Fibroblast of pulmonary artery (primary cell): ENCODE data around the gene JPH2.

Experiments
- DNase-seq: peaks from one replicate; pipeline ENCODE4 v3.0.0-alpha.2; 2010; ENCODE audit warnings: low read depth
- H3K4me3 ChIP-seq: replicated peaks from 2 replicates; pipeline ENCODE4 v1.5.1; 2011; ENCODE audit warnings: low read depth, mild to moderate bottlenecking, control low read depth, low read length, moderate library complexity
- CTCF ChIP-seq: IDR thresholded peaks from 2 replicates; pipeline ENCODE4 v1.5.1; 2011; ENCODE audit warnings: mild to moderate bottlenecking, control low read depth, low read length, inconsistent platforms; ENCODE audit errors: missing control alignments

Gene JPH2

GRCh38 chr20:44106615-44107014 is 80.4 kb downstream of the JPH2 start:
- TF ChIP-seq CTCF, result no peak
- no peak overlapping the region for H3K4me3 ChIP-seq
- no peak for DNase-seq

- peak; percentile 82 for DNase-seq
- H3K4me3 ChIP-seq, result no peak overlapping the region
- TF ChIP-seq CTCF, result no peak
Measured at GRCh38 chr20:44104798-44105517, 82.0 kb downstream of the JPH2 start.

GRCh38 chr20:44102582-44102981 is 84.4 kb downstream of the JPH2 start:
- no peak overlapping the region for H3K4me3 ChIP-seq
- no peak for DNase-seq
- TF ChIP-seq CTCF, result no peak

DNA sequence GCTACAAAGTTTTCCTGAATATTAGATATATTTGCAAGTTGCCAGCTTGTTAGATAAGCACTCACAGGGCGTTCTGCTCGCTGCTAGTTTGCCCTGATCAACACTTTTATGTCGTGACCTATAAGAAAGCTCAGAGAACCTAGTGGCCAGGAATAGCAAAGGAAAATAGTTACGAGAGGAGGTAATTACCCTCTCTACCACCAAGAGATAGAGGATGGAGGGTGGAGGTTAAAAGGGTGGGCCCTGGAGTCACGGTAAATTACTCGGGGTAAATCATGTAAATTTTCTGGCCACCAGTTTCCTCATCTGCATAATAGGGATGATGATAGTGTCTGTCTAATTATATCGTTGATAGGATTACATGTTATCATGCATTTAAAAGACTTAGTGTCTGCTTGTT is 87.2 kb downstream of the JPH2 start:
- no peak for TF ChIP-seq CTCF
- H3K4me3 ChIP-seq, result no peak overlapping the region

DNA sequence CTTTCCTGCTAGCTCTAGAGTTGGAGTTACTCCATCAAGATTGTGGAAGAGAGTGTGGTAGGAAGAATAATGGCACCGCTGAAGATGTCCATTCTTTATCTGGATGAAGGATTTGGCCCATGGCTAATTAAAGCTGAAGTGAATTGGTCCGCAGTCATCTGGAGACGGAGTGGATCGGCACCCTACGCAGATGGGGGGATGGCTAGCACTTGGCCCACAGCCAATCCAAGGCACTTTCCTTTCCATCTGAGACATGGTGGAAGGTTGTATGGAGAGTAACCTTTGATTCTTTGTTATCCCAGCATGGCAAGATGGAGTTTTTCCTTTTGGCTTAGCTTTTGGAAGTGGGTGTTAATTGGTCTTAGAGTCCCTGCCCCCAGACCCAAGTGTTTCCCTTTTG is 88.3 kb downstream of the JPH2 start:
- DNase-seq, result no peak
- no peak overlapping the region for H3K4me3 ChIP-seq
- TF ChIP-seq CTCF, result no peak

More for the DNA sequence above, 87.2 kb downstream of the JPH2 start:
- no peak for DNase-seq

DNA sequence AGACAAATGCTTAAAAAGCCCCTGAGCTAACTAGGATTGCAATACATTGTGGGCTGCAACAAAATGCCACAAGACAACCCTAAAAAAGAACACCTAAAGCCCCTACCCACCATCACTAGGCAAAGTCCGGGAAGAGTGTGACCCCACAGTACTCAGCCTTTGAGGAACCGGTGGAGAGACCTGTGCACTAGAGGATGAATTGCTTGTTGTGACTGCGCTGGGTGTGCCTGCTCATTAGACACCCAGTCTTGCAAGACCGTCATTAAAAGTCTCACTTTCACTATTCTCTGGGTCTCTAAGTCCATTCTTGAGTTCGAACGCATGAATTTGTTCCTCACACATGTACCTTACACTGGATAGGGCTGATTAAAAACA is 88.7 kb downstream of the JPH2 start:
- no peak overlapping the region for H3K4me3 ChIP-seq
- TF ChIP-seq CTCF, result no peak
- no peak for DNase-seq

- TF ChIP-seq CTCF, result no peak
- DNase-seq, result peak; percentile 39
- no peak overlapping the region for H3K4me3 ChIP-seq
Measured at GRCh38 chr20:44097521-44098255, 89.3 kb downstream of the JPH2 start.
